ENCODE results near the gene TMEM214.

- TF ChIP-seq CTCF (IDR thresholded peaks at IDR 0.05; ENCODE audit: insufficient read depth, low read depth, low read length) (no peak), EZH2 (IDR thresholded peaks at IDR 0.05; ENCODE audit: insufficient read depth, low read length) (no peak)
These were observed 22.6 kb upstream of the TMEM214 start for GRCh38 chr2:27010139-27010538.
